Measurements from ENCODE around the gene ITCH. TPM values are rescaled to one million over a fixed set of nuclear protein-coding genes. Genes with fewer than 3 reads are reported as not detected.

Gene ITCH
- total and polyA plus RNA-seq, 7 donors, result 16.3 to 60.6 (median 50.2) TPM

GRCh38 chr20:34552569-34552968, 189.5 kb downstream of the ITCH start:
- TF ChIP-seq POLR2A (IDR thresholded peaks at IDR 0.05) (no peak), EP300 (IDR thresholded peaks at IDR 0.05) (no peak), POLR2AphosphoS5 (IDR thresholded peaks at IDR 0.05) (no peak)
- TF ChIP-seq, protein P1, sequence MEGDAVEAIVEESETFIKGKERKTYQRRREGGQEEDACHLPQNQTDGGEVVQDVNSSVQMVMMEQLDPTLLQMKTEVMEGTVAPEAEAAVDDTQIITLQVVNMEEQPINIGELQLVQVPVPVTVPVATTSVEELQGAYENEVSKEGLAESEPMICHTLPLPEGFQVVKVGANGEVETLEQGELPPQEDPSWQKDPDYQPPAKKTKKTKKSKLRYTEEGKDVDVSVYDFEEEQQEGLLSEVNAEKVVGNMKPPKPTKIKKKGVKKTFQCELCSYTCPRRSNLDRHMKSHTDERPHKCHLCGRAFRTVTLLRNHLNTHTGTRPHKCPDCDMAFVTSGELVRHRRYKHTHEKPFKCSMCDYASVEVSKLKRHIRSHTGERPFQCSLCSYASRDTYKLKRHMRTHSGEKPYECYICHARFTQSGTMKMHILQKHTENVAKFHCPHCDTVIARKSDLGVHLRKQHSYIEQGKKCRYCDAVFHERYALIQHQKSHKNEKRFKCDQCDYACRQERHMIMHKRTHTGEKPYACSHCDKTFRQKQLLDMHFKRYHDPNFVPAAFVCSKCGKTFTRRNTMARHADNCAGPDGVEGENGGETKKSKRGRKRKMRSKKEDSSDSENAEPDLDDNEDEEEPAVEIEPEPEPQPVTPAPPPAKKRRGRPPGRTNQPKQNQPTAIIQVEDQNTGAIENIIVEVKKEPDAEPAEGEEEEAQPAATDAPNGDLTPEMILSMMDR (IDR thresholded peaks at IDR 0.05), result no peak
- H3K36me3 ChIP-seq, result no peaks in the 10 kb centered on the region
- intact Hi-C loops (cut with DNase I), result no loop called here
- 95 to 97% methylated on average over 6 of the region's 6 CpGs for WGBS, 2 donors
- no peaks in the 10 kb centered on the region for H3K27me3 ChIP-seq
- peaks cover 0 to 7% (median under 1%) of the 10 kb centered on the region in 4 donors for H3K4me1 ChIP-seq
- H3K27ac ChIP-seq, result no peak overlapping the region
- H3K4me3 ChIP-seq, result no peak overlapping the region
- DNase-seq, result no peak
- H3K9me3 ChIP-seq, result no peaks in the 10 kb centered on the region

DNA sequence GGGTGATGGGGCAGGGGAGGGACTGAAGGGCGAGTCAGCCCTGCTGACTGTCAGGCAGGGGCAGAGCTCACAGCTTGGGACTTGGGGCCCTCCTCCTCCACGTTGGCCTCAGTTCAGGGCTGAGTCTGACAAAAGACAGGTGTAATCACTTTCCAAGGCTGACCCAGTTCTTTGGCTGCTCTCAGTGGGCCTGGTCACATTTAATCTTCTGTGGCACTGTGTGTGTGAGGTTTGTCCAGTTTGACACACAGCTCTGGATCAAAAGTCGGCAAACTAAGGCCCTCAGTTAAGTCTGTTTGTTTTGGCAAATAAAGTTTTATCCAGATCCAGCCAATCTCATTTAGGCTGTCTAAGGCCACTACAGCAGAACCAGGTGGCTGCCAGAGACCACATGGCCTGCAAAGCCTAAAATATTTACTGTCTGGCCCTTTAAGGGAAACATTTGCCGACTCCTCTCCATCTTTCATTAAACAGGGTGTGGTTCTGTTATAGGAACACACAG, 190.3 kb downstream of the ITCH start:
- no peak for DNase-seq

GRCh38 chr20:34557936-34558319, 194.9 kb downstream of the ITCH start:
- Histone ChIP-seq H3K27me3 (no peaks in the 10 kb centered on the region), H3K4me1 (peaks cover 0 to 22% (median 12%) of the 10 kb centered on the region in 4 donors), H3K4me3 (peak overlapping the region; percentile 70 to 94 (median 86)), H3K9me3 (no peaks in the 10 kb centered on the region), H3K27ac (peak overlapping the region; percentile 93 to 98 (median 96)), H3K36me3 (no peaks in the 10 kb centered on the region)
- 34 to 36% methylated on average over 11 of the region's 11 CpGs for WGBS, 2 donors
- intact Hi-C loops (cut with DNase I), result loop anchor here (2.0 kb wide), 2 partner anchors 31 to 41 kb away; partner anchors contain the start of gene DYNLRB1
- TF ChIP-seq POLR2AphosphoS5 (IDR thresholded peaks at IDR 0.05) (no peak), EP300 (IDR thresholded peaks at IDR 0.05) (no peak), POLR2A (IDR thresholded peaks at IDR 0.05) (no peak)
- TF ChIP-seq, protein P1 (IDR thresholded peaks at IDR 0.05), result no peak
- no peak for DNase-seq

More for the DNA sequence above, 190.3 kb downstream of the ITCH start:
- TF ChIP-seq, protein P1 (IDR thresholded peaks at IDR 0.05), result no peak
- TF ChIP-seq POLR2AphosphoS5 (IDR thresholded peaks at IDR 0.05), result no peak
- no peak for TF ChIP-seq POLR2A (IDR thresholded peaks at IDR 0.05)
- TF ChIP-seq EP300 (IDR thresholded peaks at IDR 0.05), result no peak
- peak overlapping the region in 2 of 4 donors; percentile 27 to 29 for H3K27ac ChIP-seq
- H3K4me3 ChIP-seq, result no peak overlapping the region
- H3K9me3 ChIP-seq, result no peaks in the 10 kb centered on the region
- intact Hi-C loops (cut with DNase I), result no loop called here
- H3K27me3 ChIP-seq, result no peaks in the 10 kb centered on the region
- no peaks in the 10 kb centered on the region for H3K36me3 ChIP-seq
- WGBS, 2 donors, result 13 to 54% methylated on average over 4 of the region's 4 CpGs
- H3K4me1 ChIP-seq, result peaks cover 0 to 12% (median 6%) of the 10 kb centered on the region in 4 donors

DNA sequence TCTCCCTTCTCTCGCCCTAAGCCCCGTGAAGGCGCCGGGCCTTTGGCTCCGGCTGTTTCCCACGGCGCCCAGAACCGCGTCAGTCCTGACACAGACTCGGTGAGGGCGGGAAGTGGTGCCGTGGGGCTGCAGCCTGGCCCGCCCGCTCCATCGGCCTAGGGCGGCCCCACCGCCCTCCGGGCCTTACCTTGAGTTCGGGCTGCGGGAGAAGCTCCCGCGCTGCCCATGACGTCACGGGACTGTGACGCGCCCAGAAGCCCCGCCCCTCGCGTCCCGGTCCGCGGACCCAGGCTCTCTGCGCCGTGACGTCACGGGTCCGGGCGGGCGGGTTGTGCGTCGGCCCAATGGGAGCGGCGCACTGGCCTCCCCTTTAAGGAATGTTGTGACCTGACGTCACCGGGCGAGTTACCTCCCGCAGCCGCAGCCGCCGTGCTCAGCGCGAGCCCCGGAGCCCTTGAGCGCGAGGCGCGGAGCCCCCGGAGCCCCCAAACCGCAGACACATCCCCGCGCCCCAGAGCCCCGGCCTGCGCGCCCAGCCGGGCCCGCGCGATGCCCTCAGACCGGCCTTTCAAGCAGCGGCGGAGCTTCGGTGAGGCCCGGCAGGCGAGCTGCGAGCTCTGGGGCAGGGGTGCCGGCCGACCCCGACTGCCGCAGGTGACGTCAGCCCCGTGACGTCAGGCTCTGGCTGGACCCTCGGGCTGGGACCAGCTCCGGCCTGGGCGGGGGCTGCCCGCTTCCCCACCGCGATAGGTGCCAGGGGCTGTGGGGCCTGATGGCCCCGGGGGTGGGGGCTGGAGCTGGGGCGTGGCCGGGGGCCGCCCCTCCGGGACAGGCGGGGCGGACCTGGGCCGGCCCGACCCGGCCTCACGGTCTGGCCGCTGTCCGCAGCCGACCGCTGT, 195.5 kb downstream of the ITCH start, which contains the start of gene MAP1LC3A:
MAP1LC3A (plus strand) TSS at position 399 of the 899 bp plus-strand sequence; CDS start at position 550, 151 bp downstream.
- H3K9me3 ChIP-seq, result no peaks in the 10 kb centered on the region
- H3K27me3 ChIP-seq, result no peaks in the 10 kb centered on the region
- peak; percentile 99 for DNase-seq
- peak within 1 kb of the TSS; percentile 70 to 94 (median 86) for H3K4me3 ChIP-seq
- intact Hi-C loops (cut with DNase I), result loop anchor here (1.0 to 2.0 kb wide), 3 partner anchors 32 to 146 kb away; partner anchors contain the start of genes DYNLRB1 and TP53INP2
- 6 to 10% methylated on average over 103 of the region's 103 CpGs for WGBS, 2 donors
- TF ChIP-seq EP300 (IDR thresholded peaks at IDR 0.05) (no peak), POLR2AphosphoS5 (IDR thresholded peaks at IDR 0.05) (peak; percentile 81 to 90 (median 88)), POLR2A (IDR thresholded peaks at IDR 0.05) (peak in 1 of 2 donors; percentile 5)
- H3K36me3 ChIP-seq, result no peaks in the 10 kb centered on the region
- H3K27ac ChIP-seq, result peak within 1 kb of the TSS; percentile 93 to 98 (median 96)
- peaks cover 0 to 20% (median 12%) of the 10 kb centered on the region in 4 donors for H3K4me1 ChIP-seq

Measured in sigmoid colon (tissue), 7 donors.